Natural killer cell (primary cell): ENCODE measurements around the gene ZNF835. TPM values are rescaled to one million over a fixed set of nuclear protein-coding genes. Genes with fewer than 3 reads are reported as not detected.

Source experiments
- ATAC-seq, 3 donors: fragments of 150-1000 bp in 2 of 3; fragments of 200-7000 bp in 1 of 3; cut with Tn5 transposase; 1 replicate in 1 of 3; 2 replicates in 2 of 3; pipeline ENCODE4 v1.10.0; 2021; ENCODE audit warnings: mild to moderate bottlenecking in 2 of 3, moderate library complexity in 2 of 3
- DNase-seq, 2 donors: peaks; one replicate each; pipeline versions ENCODE4 v3.0.0 to v3.0.0-alpha.2; 2013 to 2021; ENCODE audit warnings: mixed read lengths in 1 of 2
- H3K27ac ChIP-seq: one replicate; pipeline ENCODE4 v1.5.1; 2013; ENCODE audit warnings: mild to moderate bottlenecking, low read length
- H3K27me3 ChIP-seq: one replicate; pipeline ENCODE4 v1.6.1; 2013; ENCODE audit warnings: low read length; ENCODE audit not compliant: control insufficient read depth, insufficient read depth
- H3K36me3 ChIP-seq: one replicate; pipeline ENCODE4 v1.6.1; 2013; ENCODE audit warnings: low read length; ENCODE audit not compliant: control insufficient read depth, insufficient read depth
- H3K4me1 ChIP-seq: one replicate; pipeline ENCODE4 v1.6.1; 2013; ENCODE audit warnings: low read length; ENCODE audit not compliant: control insufficient read depth, insufficient read depth
- H3K4me3 ChIP-seq: one replicate; pipeline ENCODE4 v1.5.1; 2013; ENCODE audit warnings: low read length
- H3K9me3 ChIP-seq: one replicate; pipeline ENCODE4 v1.6.1; 2013; ENCODE audit warnings: low read length; ENCODE audit not compliant: control insufficient read depth, insufficient read depth
- H3K27ac Mint-ChIP-seq, 2 donors: one replicate each; pipeline ENCODE4 v1.8.0; 2022; ENCODE audit warnings: mild to moderate bottlenecking in 2 of 2, mixed read lengths in 2 of 2, moderate library complexity in 1 of 2
- H3K27me3 Mint-ChIP-seq, 2 donors: one replicate each; pipeline ENCODE4 v1.8.0; 2022; ENCODE audit warnings: low read depth in 2 of 2, mixed read lengths in 2 of 2
- H3K36me3 Mint-ChIP-seq: one replicate; pipeline ENCODE4 v1.8.0; 2022; ENCODE audit warnings: mixed read lengths
- H3K4me1 Mint-ChIP-seq, 2 donors: one replicate each; pipeline ENCODE4 v1.8.0; 2022; ENCODE audit warnings: mixed read lengths in 2 of 2
- H3K4me3 Mint-ChIP-seq: one replicate; pipeline ENCODE4 v1.8.0; 2022; ENCODE audit warnings: mild to moderate bottlenecking, moderate library complexity, mixed read lengths
- H3K9me3 Mint-ChIP-seq, 2 donors: one replicate each; pipeline ENCODE4 v1.8.0; 2022; ENCODE audit warnings: mixed read lengths in 2 of 2
- WGBS: methylation state at CpG from one replicate; pipeline ENCODE4 v1.1.7; 2013; ENCODE audit warnings: missing lambda C conversion rate; ENCODE audit not compliant: insufficient coverage; 5-methylcytosine and 5-hydroxymethylcytosine counted together
- intact Hi-C: fragments of 100-400 bp; cut with micrococcal nuclease; formaldehyde crosslinking; loops from one replicate; pipeline ENCODE4 v1.14.2; 2022
- total RNA-seq, 4 donors: library from RNA; stranded (reverse); fragments of 120-200 nt in 1 of 4; gene quantifications; one replicate each; pipeline versions ENCODE4 v1.2.3 to v1.2.4, GENCODE V29; 2013 to 2022
- TF ChIP-seq, protein P1 (sequence below): fragments of 200-600 bp; IDR thresholded peaks from one replicate; pipeline ENCODE4 v1.8.0; 2022; ENCODE audit warnings: antibody characterized with exemption

Gene ZNF835
- total RNA-seq, 3 donors from 2014 or later (not counting 1 experiment from before 2014, with no cell fraction given) = 0.18 to 2.1 (median 0.92) TPM

DNA sequence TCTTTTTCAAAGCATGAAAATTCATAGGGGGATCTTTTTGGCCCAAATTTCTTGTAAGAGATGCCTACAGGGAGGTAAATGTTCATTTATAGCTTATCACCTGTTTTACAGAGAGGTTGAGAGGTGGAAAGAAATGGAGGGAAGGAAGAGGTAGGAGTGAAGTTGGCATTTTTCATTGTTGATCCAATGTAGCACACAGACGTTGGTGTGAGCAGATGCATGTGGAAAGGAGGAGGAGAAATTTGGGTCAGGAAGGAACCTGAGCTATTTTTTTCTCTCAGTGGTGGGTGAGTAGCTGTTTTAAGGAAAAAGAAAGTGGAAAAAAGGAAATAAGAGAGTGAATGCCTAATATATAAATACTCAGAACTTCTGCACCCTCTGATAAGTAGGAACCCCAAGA lies 38.5 kb downstream of the ZNF835 start:
- Mint-ChIP-seq H3K4me1 (no peaks in the 10 kb centered on the region), H3K27ac (no peak overlapping the region), H3K9me3 (peaks cover 18 to 22% of the 10 kb centered on the region in 2 donors), H3K4me3 (no peak overlapping the region), H3K36me3 (peaks cover 32% of the 10 kb centered on the region), H3K27me3 (no peaks in the 10 kb centered on the region)
- Histone ChIP-seq H3K27me3 (no peaks in the 10 kb centered on the region), H3K4me1 (no peaks in the 10 kb centered on the region), H3K4me3 (no peak overlapping the region), H3K36me3 (no peaks in the 10 kb centered on the region), H3K9me3 (peaks cover 73% of the 10 kb centered on the region), H3K27ac (no peak overlapping the region)
- ATAC-seq (no peak), DNase-seq (no peak)
- TF ChIP-seq, protein P1, sequence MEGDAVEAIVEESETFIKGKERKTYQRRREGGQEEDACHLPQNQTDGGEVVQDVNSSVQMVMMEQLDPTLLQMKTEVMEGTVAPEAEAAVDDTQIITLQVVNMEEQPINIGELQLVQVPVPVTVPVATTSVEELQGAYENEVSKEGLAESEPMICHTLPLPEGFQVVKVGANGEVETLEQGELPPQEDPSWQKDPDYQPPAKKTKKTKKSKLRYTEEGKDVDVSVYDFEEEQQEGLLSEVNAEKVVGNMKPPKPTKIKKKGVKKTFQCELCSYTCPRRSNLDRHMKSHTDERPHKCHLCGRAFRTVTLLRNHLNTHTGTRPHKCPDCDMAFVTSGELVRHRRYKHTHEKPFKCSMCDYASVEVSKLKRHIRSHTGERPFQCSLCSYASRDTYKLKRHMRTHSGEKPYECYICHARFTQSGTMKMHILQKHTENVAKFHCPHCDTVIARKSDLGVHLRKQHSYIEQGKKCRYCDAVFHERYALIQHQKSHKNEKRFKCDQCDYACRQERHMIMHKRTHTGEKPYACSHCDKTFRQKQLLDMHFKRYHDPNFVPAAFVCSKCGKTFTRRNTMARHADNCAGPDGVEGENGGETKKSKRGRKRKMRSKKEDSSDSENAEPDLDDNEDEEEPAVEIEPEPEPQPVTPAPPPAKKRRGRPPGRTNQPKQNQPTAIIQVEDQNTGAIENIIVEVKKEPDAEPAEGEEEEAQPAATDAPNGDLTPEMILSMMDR = no peak
- 25% methylated on average over 1 of the region's 1 CpG for WGBS
- intact Hi-C loops = no loop called here

DNA sequence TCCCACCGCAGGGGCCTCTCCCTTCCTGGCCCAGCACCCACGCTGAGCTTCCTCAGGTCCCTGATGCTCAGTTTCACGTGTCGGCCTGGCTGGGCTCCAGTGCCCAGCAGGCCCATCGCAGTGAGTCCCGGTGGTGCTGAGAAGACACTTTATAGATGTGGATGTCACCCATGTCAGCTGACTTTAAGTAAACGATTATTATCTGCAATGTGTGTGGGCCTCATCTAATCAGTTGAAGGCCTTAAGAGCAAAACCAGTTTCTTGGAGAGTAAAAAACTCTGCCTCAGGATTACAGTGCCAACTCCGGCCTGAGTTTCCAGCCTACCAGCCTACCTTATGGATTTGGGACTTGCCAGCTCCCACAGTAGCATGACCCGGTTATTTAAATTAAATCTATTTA lies 45.8 kb downstream of the ZNF835 start:
- no peak overlapping the region for H3K27ac ChIP-seq
- ATAC-seq (no peak), DNase-seq (no peak)
- H3K9me3 ChIP-seq = peaks cover 98% of the 10 kb centered on the region
- intact Hi-C loops = no loop called here
- Mint-ChIP-seq H3K27ac (no peak overlapping the region), H3K9me3 (peaks cover 10 to 16% of the 10 kb centered on the region in 2 donors), H3K4me3 (no peak overlapping the region), H3K4me1 (no peaks in the 10 kb centered on the region), H3K36me3 (peaks cover 7% of the 10 kb centered on the region), H3K27me3 (no peaks in the 10 kb centered on the region)
- H3K27me3 ChIP-seq = no peaks in the 10 kb centered on the region
- TF ChIP-seq, protein P1 = no peak
- no peaks in the 10 kb centered on the region for H3K4me1 ChIP-seq
- peaks cover 3% of the 10 kb centered on the region for H3K36me3 ChIP-seq
- no peak overlapping the region for H3K4me3 ChIP-seq
- WGBS = 96% methylated on average over 8 of the region's 9 CpGs

DNA sequence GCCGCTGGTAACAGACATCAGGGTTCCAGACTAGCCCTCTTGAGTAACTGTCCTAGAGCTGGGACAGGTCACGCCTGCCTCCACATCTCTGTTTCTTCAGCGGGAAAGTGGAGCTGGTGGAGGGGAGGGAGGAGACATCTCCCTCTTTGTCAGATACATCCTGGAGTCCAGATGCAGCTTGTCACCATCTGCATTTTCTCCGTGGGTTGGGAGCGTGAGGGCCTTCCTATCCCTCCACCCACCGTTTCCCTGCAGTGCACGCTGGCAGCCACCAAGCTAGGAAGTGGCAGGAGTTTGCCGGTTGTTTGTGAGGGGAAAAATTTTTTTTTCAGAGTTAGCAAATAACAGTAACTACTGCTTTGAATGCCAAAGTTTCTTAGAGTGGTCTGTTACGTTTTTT lies 48.6 kb downstream of the ZNF835 start:
- Mint-ChIP-seq H3K9me3 (peaks cover 5 to 7% of the 10 kb centered on the region in 2 donors), H3K4me1 (peaks cover 0 to 4% of the 10 kb centered on the region in 2 donors), H3K36me3 (peaks cover 9% of the 10 kb centered on the region), H3K4me3 (no peak overlapping the region), H3K27ac (no peak overlapping the region), H3K27me3 (no peaks in the 10 kb centered on the region)
- intact Hi-C loops = no loop called here
- ATAC-seq = no peak
- WGBS = 95% methylated on average over 9 of the region's 9 CpGs
- no peak overlapping the region for H3K27ac ChIP-seq
- DNase-seq = no peak
- TF ChIP-seq, protein P1 = no peak
- H3K9me3 ChIP-seq = peaks cover 99% of the 10 kb centered on the region
- no peaks in the 10 kb centered on the region for H3K4me1 ChIP-seq
- no peaks in the 10 kb centered on the region for H3K27me3 ChIP-seq
- H3K36me3 ChIP-seq = peaks cover 3% of the 10 kb centered on the region
- H3K4me3 ChIP-seq = no peak overlapping the region

DNA sequence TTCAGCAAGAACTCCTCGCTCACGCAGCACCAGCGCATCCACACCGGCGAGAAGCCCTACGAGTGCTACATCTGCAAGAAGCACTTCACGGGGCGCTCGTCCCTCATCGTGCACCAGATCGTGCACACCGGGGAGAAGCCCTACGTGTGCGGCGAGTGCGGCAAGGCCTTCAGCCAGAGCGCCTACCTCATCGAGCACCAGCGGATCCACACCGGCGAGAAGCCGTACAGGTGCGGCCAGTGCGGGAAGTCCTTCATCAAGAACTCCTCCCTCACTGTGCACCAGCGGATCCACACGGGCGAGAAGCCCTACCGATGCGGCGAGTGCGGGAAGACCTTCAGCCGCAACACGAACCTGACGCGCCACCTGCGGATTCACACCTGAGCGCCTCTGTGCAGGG lies 49.2 kb downstream of the ZNF835 start:
- Mint-ChIP-seq H3K9me3 (peaks cover 5 to 7% of the 10 kb centered on the region in 2 donors), H3K4me3 (no peak overlapping the region), H3K27ac (no peak overlapping the region), H3K36me3 (peaks cover 16% of the 10 kb centered on the region), H3K4me1 (peaks cover 0 to 4% of the 10 kb centered on the region in 2 donors), H3K27me3 (no peaks in the 10 kb centered on the region)
- 98% methylated on average over 37 of the region's 37 CpGs for WGBS
- Histone ChIP-seq H3K9me3 (peaks cover 99% of the 10 kb centered on the region), H3K27ac (no peak overlapping the region), H3K4me1 (no peaks in the 10 kb centered on the region), H3K36me3 (peaks cover 3% of the 10 kb centered on the region), H3K4me3 (no peak overlapping the region), H3K27me3 (no peaks in the 10 kb centered on the region)
- intact Hi-C loops = no loop called here
- DNase-seq (no peak), ATAC-seq (no peak)
- TF ChIP-seq, protein P1 = no peak
